ENCODE data around the gene ADSS1.

The ADSS1 gene

GRCh38 chr14:104686624-104687517 is 37.2 kb upstream of the ADSS1 start:
- Histone ChIP-seq H3K27me3 (peaks cover 75% of the 10 kb centered on the region), H3K9me3 (no peaks in the 10 kb centered on the region), H3K4me1 (ENCODE audit: control insufficient read depth in 1 of 2, insufficient read depth in 1 of 2, low read depth in 1 of 2, low read length in 1 of 2) (peaks cover 5 to 8% of the 10 kb centered on the region in 2 experiments), H3K27ac (no peak overlapping the region), H3K36me3 (no peaks in the 10 kb centered on the region), H3K4me3 (ENCODE audit: low read depth in 1 of 2, low read length in 1 of 2) (no peak overlapping the region)
- TF ChIP-seq CTCF (IDR thresholded peaks at IDR 0.05), result no peak

GRCh38 chr14:104687601-104688504 is 36.2 kb upstream of the ADSS1 start:
- no peak overlapping the region for H3K27ac ChIP-seq
- peaks cover 71% of the 10 kb centered on the region for H3K27me3 ChIP-seq
- H3K9me3 ChIP-seq, result no peaks in the 10 kb centered on the region
- no peak for TF ChIP-seq CTCF (IDR thresholded peaks at IDR 0.05)
- H3K4me3 ChIP-seq (ENCODE audit: low read depth in 1 of 2, low read length in 1 of 2), result no peak overlapping the region
- peaks cover 5 to 8% of the 10 kb centered on the region in 2 experiments for H3K4me1 ChIP-seq (ENCODE audit: control insufficient read depth in 1 of 2, insufficient read depth in 1 of 2, low read depth in 1 of 2, low read length in 1 of 2)
- no peaks in the 10 kb centered on the region for H3K36me3 ChIP-seq

GRCh38 chr14:104688505-104689108 is 35.4 kb upstream of the ADSS1 start:
- H3K4me1 ChIP-seq (ENCODE audit: control insufficient read depth in 1 of 2, insufficient read depth in 1 of 2, low read depth in 1 of 2, low read length in 1 of 2), result peaks cover 5 to 8% of the 10 kb centered on the region in 2 experiments

GRCh38 chr14:104689109-104689880 is 34.7 kb upstream of the ADSS1 start, which contains the start of gene INF2:
Gene INF2 (plus strand): TSS chr14:104689618. CDS start chr14:104701366, 11,748 bp downstream.
- H3K36me3 ChIP-seq, result no peaks in the 10 kb centered on the region
- no peak within 1 kb of the TSS for H3K27ac ChIP-seq
- H3K4me3 ChIP-seq (ENCODE audit: low read depth in 1 of 2, low read length in 1 of 2), result no peak within 1 kb of the TSS
- no peak for TF ChIP-seq CTCF (IDR thresholded peaks at IDR 0.05)
- peaks cover 71% of the 10 kb centered on the region for H3K27me3 ChIP-seq
- peaks cover 5 to 8% of the 10 kb centered on the region in 2 experiments for H3K4me1 ChIP-seq (ENCODE audit: control insufficient read depth in 1 of 2, insufficient read depth in 1 of 2, low read depth in 1 of 2, low read length in 1 of 2)
- no peaks in the 10 kb centered on the region for H3K9me3 ChIP-seq

More at GRCh38 chr14:104688505-104689108, 35.4 kb upstream of the ADSS1 start:
- Histone ChIP-seq H3K4me3 (ENCODE audit: low read depth in 1 of 2, low read length in 1 of 2) (no peak overlapping the region), H3K27me3 (peaks cover 71% of the 10 kb centered on the region), H3K9me3 (no peaks in the 10 kb centered on the region), H3K36me3 (no peaks in the 10 kb centered on the region), H3K27ac (no peak overlapping the region)
- TF ChIP-seq CTCF (IDR thresholded peaks at IDR 0.05), result no peak
